Kidney glomerular epithelial cell (primary cell): ENCODE results near the gene GNB3.
"Not testable (repeated sequence)": the region's sequence is repeated elsewhere in the genome, so short reads cannot be mapped to it uniquely, and the experiment has no call there.

Experiments used
- DNase-seq: peaks from one replicate; lab custom pipeline; 2025; lab: John Stamatoyannopoulos, UW

Gene GNB3

DNA sequence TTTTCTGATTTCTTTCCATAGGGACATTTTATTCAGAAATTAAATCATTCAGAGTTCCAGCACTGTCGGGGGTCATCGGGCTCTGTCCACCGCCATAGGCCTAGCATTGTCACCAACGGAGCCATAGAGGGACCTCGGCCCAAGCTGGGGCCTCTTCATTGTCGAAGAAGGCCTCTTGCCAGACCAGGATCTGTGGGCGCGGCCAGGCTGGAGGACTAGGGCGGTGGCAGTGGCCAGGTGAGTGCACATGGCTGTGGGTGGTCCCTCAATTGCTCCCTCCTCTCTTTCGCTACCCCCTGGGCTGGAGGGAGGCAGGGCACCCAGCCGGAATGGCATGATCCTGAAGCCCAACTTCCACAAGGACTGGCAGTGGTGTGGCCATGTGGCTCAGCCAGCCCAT is 43.0 kb downstream of the GNB3 start:
- no peak for DNase-seq

DNA sequence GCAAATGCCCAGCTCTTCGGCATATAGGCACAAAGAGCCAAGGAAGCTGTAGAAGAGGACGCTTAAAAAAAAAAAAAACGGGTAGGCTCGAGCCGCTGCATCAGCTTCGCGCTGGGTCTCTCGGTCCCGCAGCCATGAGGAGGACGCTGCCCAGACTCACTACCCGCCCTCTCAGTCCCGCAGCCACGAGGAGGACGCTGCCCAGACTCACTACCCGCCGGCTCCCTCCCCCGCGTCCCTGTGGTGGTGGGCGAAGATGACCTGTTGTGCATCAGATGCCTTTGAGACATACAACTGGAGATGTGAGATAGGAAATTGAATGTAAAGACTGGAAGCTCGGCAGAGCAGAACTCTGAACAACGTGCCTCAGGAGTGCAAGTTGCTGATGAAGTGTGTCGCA is 43.8 kb downstream of the GNB3 start:
- no peak for DNase-seq

DNA sequence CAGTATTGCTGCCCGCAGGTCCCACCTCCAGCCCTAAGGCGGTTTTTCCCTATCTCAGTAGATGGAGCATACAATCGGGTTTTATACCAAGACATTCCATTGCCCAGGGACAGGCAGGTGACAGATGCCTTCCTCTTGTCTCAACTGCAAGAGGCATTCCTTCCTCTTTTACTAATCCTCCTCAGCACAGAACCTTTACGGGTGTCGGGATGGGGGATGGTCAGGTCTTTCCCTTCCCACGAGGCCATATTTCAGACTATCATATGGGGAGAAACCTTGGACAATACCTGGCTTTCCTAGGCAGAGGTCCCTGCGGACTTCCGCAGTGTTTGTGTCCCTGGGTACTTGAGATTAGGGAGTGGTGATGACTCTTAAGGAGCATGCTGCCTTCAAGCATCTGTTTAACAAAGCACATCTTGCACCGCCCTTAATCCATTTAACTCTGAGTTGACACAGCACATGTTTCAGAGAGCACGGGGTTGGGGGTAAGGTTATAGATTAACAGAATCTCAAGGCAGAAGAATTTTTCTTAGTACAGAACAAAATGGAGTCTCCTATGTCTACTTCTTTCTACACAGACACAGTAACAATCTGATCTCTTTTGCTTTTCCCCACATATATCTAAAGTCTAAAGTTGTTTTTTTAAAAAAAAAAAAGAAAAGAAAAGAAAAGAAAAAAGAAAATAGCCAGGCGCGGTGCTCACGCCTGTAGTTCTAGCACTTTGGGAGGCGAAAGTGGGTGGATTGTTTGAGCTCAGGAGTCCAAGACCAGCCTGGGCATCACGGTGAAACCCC is 45.7 kb downstream of the GNB3 start:
- not testable (repeated sequence) for DNase-seq

DNA sequence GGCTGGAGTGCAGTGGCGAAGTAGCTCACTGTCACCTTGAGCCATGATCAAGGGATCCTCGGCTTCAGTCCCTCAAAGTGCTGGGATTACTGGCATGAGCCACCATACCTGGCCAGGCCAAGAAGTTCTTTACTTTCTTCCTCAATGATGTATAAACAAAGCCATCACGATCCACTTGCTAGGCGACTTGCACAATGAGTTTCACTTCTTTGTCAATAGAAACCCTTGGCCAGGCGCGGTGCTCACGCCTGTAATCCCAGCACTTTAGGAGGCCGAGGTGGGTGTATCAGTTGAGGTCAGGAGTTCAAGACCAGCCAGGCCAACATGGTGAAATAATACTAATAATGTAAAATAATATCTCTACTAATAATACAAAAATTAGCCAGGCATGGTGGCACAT is 46.7 kb downstream of the GNB3 start:
- DNase-seq: no peak

DNA sequence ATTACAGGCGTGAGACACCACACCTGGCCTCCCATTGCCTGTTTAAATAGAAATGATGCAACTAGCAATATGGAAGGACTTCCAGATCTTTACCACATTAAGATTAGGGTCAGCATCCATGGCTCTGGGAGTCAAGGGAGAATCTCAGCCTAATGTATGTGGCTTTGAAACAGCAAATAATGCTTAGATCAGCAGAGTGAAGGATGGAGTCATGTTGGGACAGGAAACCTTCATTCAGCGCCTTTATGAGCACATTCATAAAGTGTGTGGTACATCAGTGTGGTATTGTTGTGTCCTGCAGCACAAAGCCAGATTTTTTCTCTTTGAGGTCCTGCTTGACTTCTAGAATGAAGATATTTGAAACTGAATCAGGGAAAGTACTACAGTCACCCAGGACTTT is 47.6 kb downstream of the GNB3 start:
- DNase-seq: no peak

DNA sequence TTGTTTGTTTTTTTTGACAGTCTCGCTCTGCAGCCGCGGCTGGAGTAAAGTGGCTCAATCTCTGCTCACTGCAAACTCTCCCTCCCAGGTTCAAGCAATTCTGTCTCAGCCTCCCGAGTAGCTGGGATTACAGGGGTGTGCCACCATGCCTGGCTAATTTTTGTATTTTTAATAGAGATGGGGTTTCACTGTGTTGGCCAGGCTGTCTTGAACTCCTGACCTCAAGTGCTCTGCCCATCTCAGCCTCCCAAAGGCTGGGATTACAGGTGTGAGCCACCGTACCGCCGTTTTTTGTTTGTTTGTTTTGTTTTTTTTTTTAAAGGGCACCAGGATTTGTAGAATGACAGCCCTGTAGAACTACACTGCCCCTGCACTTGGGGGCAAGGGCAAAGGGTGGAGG is 48.1 kb downstream of the GNB3 start:
- not testable (repeated sequence) for DNase-seq

DNA sequence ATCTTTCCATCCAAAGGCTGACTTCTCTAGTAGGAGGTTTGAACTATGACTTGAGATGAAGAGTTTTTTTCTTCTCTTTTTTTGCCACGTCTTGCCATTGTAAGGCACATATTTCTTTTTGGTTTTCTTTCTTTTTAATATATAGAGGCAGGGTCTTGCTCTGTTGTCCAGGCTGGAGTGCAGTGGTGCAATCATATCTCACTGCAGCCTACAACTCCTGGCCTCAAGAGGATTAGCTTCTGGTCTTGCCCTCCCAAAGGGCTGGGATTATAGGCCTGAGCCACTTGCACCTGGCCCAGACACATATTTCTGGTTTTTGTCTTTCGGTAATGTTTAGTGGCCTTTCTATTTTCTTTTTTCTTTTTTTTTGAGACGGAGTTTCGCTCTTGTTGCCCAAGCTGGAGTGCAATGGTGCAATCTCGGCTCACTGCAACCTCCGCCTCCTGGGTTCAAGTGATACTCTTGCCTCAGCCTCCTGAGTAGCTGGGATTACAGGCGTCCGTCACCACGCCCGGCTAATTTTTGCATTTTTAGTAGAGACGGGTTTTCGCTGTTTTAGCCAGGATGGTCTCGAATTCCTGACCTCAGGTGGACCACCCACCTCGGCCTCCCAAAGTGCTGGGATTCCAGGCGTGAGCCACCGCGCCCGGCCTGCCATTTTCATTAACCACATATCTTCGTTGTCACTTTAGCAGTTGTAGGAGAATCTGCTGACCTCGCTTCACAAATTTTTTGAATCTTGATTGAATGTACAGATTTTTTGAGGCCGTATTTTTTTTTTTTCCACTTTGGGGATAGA is 49.2 kb downstream of the GNB3 start:
- DNase-seq: not testable (repeated sequence)

DNA sequence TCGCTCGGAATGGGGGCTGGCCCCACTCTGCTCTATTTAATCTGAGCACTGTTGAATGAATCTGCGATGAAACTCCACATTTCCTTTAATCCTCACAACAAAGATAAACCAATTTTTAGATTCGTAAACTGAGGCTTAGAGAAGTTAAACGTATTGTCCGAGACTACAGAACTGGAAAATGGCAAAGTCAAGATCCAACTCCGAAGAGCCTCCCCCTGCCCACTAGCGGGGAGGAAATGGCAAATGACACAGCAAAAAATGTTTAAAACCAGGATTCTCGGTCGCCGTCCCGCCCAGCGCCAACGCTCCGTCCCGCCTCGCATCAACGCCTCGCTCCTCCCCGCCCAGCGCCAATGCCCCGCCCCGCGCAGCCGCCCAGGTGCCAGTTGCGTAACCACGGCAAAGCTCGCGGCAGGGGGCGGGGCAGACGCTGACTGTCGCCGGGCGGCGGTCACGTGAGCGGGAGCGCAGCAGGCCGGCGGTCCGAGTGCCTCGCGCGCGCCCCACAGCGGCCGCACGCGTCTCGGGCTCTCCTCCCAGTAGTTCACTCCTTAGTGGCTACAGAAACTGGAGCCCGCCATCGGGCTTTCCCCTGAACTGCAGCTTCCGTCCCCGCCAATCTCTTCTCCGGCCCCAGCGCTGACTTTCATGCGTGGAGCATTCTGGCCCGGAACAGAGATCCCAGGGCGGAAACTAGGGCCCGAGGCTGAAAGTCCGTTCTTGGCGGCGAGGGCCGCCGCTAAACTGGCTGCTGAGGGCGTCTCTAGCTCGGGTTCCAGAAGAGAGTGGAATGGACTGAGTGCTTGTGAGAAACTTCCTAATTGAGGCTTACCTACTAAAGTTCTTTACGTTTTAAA is 50.3 kb downstream of the GNB3 start:
- DNase-seq: peak; percentile 93

DNA sequence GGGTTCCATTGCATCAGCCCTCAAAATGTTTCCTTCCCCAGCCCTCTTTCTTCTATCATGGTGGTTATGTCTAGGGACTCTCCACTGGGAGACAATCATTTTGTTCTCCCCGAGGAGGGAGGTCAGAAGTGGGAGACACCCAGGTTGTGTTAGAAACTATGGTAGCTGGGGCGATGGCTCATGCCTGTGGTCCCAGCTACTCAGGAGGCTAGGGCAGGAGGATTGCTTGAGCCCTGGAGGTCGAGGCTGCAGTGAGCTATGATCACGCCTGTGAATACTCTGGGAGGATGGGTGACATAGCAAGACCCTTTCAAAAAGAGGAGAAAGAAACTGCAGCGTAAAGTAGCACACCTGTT is 50.9 kb downstream of the GNB3 start:
- DNase-seq: no peak

DNA sequence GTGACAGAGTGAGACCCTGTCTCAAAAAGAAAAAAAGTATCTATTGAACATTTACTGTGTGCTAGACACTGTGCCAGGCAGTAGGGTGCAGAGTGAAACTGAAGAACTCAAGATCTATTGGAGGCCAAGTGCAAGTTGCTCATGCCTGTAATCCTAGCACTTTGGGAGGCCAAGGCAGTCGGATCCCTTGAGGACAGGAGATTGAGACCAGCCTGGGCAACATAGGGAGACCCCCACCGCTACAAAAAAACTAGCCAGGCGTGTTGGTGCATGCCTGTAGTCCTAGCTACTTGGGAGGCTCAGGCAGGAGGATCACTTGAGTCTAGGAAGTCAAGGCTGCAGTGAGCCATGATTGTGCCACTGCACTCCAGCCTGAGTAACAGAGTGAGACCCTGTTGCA is 52.0 kb downstream of the GNB3 start:
- not testable (repeated sequence) for DNase-seq

DNA sequence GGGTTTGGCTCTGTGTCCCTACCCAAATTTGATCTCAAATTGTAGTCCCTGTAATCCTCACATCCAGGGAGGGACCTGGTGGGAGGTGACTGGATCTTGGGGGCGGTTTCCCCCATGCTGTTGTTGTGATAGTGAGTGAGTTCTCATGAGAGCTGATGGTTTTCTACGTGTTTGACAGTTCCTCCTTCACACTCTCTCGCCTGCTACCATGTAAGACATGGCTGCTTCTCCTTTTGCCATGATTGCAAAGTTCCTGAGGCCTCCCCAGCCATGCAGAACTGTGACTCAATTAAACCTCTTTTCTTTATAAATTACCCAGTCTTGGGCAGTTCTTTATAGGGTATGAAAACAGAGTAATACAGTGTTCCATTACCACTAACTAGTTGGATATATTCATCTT is 53.6 kb downstream of the GNB3 start:
- DNase-seq: no peak
